SU-DHL-6 (cell line): ENCODE measurements around the gene DDN.

ENCODE experiments used
- H2AFZ ChIP-seq: fragments of 200-600 bp; sonication (generic); 2 replicates; pipeline ENCODE4 v1.6.1; 2014; ENCODE audit warnings: low read depth, mild to moderate bottlenecking, moderate library complexity, mixed read lengths, antibody characterized with exemption, low read length; ENCODE audit not compliant: severe bottlenecking
- H3F3A ChIP-seq: fragments of 200-600 bp; shearing (Covaris generic); 2 replicates; pipeline ENCODE4 v1.6.0; 2016; ENCODE audit warnings: antibody characterized with exemption, mild to moderate bottlenecking; ENCODE audit not compliant: insufficient read depth
- H3K27ac ChIP-seq: fragments of 200-600 bp; sonication (generic); 2 replicates; pipeline ENCODE4 v1.5.1; 2016; ENCODE audit warnings: low read depth, mild to moderate bottlenecking, low read length, moderate library complexity, mixed read lengths
- H3K27me3 ChIP-seq: fragments of 200-600 bp; sonication (generic), shearing (Covaris generic); 2 replicates; pipeline ENCODE4 v1.6.0; 2014; ENCODE audit warnings: mild to moderate bottlenecking, low read length
- H3K36me3 ChIP-seq: fragments of 200-600 bp; sonication (generic); 2 replicates; pipeline ENCODE4 v1.6.1; 2014; ENCODE audit warnings: mild to moderate bottlenecking, low read length, mixed read lengths
- H3K4me2 ChIP-seq: fragments of 300-600, 200-600 bp; shearing (Covaris generic), sonication (generic); 2 replicates; pipeline ENCODE4 v1.6.0; 2014; ENCODE audit warnings: low read length, low read depth, mild to moderate bottlenecking; ENCODE audit not compliant: poor library complexity, severe bottlenecking
- H3K4me3 ChIP-seq: fragments of 200-600 bp; sonication (generic); 2 replicates; pipeline ENCODE4 v1.5.1; 2014; ENCODE audit warnings: antibody characterized with exemption, low read length, mild to moderate bottlenecking, mixed read lengths; ENCODE audit not compliant: insufficient read depth, poor library complexity, severe bottlenecking
- H3K79me2 ChIP-seq: fragments of 200-600 bp; sonication (generic); 2 replicates; pipeline ENCODE4 v1.6.1; 2014; ENCODE audit warnings: mild to moderate bottlenecking, low read length, moderate library complexity; ENCODE audit not compliant: insufficient read depth
- H3K9ac ChIP-seq: fragments of 200-600 bp; sonication (generic); 2 replicates; pipeline ENCODE4 v1.7.0; 2014; ENCODE audit warnings: mild to moderate bottlenecking, low read length
- H3K9me2 ChIP-seq: fragments of 200-600 bp; sonication (generic); replicated peaks from 2 replicates; pipeline ENCODE4 v1.6.1; 2014; ENCODE audit warnings: low read length; ENCODE audit not compliant: insufficient read depth
- H3K9me3 ChIP-seq: fragments of 200-600 bp; sonication (generic); 2 replicates; pipeline ENCODE4 v1.6.1; 2014; ENCODE audit warnings: low read length, mixed read lengths; ENCODE audit not compliant: insufficient read depth
- H4K20me1 ChIP-seq: fragments of 200-600 bp; sonication (generic); 2 replicates; pipeline ENCODE4 v1.6.1; 2014; ENCODE audit warnings: low read depth, mild to moderate bottlenecking, antibody characterized with exemption, low read length, moderate library complexity, mixed read lengths
- CTCF ChIP-seq: fragments of 200-600 bp; sonication (generic); IDR thresholded peaks from one replicate; pipeline ENCODE4 v1.5.1; 2017; ENCODE audit warnings: antibody characterized with exemption, mild to moderate bottlenecking, low read length, moderate library complexity; ENCODE audit not compliant: insufficient read depth, poor library complexity, severe bottlenecking
- EZH2phosphoT487 ChIP-seq: fragments of 200-600 bp; sonication (generic), shearing (Covaris generic); conservative IDR thresholded peaks from 2 replicates; pipeline ENCODE4 v1.6.1; 2018; ENCODE audit warnings: mild to moderate bottlenecking, antibody characterized with exemption, low read length, moderate library complexity, mixed read lengths

Gene DDN

GRCh38 chr12:48972213-48972951 is 26.8 kb downstream of the DDN start:
- Histone ChIP-seq H3F3A (no peaks in the 10 kb centered on the region), H3K9ac (no peak overlapping the region), H3K27ac (no peak overlapping the region), H4K20me1 (no peaks in the 10 kb centered on the region), H3K4me3 (no peak overlapping the region), H3K4me2 (no peak overlapping the region), H3K9me3 (no peaks in the 10 kb centered on the region), H3K36me3 (no peaks in the 10 kb centered on the region), H2AFZ (no peak overlapping the region), H3K9me2 (no peaks in the 10 kb centered on the region), H3K79me2 (no peaks in the 10 kb centered on the region), H3K27me3 (no peaks in the 10 kb centered on the region)
- no peak for TF ChIP-seq EZH2phosphoT487
- TF ChIP-seq CTCF, result no peak

GRCh38 chr12:48970702-48971334 is 28.4 kb downstream of the DDN start:
- Histone ChIP-seq H3F3A (no peaks in the 10 kb centered on the region), H2AFZ (no peak overlapping the region), H3K27me3 (no peaks in the 10 kb centered on the region), H3K9me2 (no peaks in the 10 kb centered on the region), H3K9ac (no peak overlapping the region), H3K9me3 (no peaks in the 10 kb centered on the region), H3K36me3 (no peaks in the 10 kb centered on the region), H3K27ac (no peak overlapping the region), H3K79me2 (no peaks in the 10 kb centered on the region), H4K20me1 (no peaks in the 10 kb centered on the region), H3K4me3 (no peak overlapping the region), H3K4me2 (no peak overlapping the region)
- TF ChIP-seq EZH2phosphoT487 (no peak), CTCF (no peak)

GRCh38 chr12:48969833-48970701 is 29.1 kb downstream of the DDN start:
- TF ChIP-seq CTCF (no peak), EZH2phosphoT487 (no peak)

More at GRCh38 chr12:48969833-48970701, 29.1 kb downstream of the DDN start:
- H4K20me1 ChIP-seq, result no peaks in the 10 kb centered on the region
- H3K36me3 ChIP-seq, result no peaks in the 10 kb centered on the region
- no peaks in the 10 kb centered on the region for H3F3A ChIP-seq
- no peak overlapping the region for H3K4me2 ChIP-seq
- no peaks in the 10 kb centered on the region for H3K9me2 ChIP-seq
- H3K9me3 ChIP-seq, result no peaks in the 10 kb centered on the region
- no peak overlapping the region for H3K9ac ChIP-seq
- H3K79me2 ChIP-seq, result no peaks in the 10 kb centered on the region
- H2AFZ ChIP-seq, result no peak overlapping the region
- H3K27me3 ChIP-seq, result no peaks in the 10 kb centered on the region
- H3K4me3 ChIP-seq, result no peak overlapping the region
- H3K27ac ChIP-seq, result no peak overlapping the region
